Cardiac septum (tissue), 1 donor: ENCODE measurements around the gene HUS1. TPM values are rescaled to one million over a fixed set of nuclear protein-coding genes. Genes with fewer than 3 reads are reported as not detected.
"Not testable (repeated sequence)": the region's sequence is repeated elsewhere in the genome, so short reads cannot be mapped to it uniquely, and the experiment has no call there.

Experiments used
- DNase-seq: peaks from one replicate; pipeline ENCODE4 v3.0.0-alpha.2; 2020; ENCODE audit warnings: low spot score
- intact Hi-C: fragments of 100-400 bp; cut with DNase I; formaldehyde crosslinking; loops from one replicate; pipeline ENCODE4 v1.14.0; 2022
- total RNA-seq: library from RNA; stranded (reverse); fragmentation: NEBNext Ultra II Directional; extraction: Animal tissue kit (Norgen Biotek cat#: 25700); gene quantifications from one replicate; pipeline ENCODE4 v1.2.1, GENCODE V29; 2021
- donor health status: DM: no; HTN: no; CAD: no.

HUS1 gene
- total RNA-seq, 1 donor from 2014 or later: 24.1 TPM

DNA sequence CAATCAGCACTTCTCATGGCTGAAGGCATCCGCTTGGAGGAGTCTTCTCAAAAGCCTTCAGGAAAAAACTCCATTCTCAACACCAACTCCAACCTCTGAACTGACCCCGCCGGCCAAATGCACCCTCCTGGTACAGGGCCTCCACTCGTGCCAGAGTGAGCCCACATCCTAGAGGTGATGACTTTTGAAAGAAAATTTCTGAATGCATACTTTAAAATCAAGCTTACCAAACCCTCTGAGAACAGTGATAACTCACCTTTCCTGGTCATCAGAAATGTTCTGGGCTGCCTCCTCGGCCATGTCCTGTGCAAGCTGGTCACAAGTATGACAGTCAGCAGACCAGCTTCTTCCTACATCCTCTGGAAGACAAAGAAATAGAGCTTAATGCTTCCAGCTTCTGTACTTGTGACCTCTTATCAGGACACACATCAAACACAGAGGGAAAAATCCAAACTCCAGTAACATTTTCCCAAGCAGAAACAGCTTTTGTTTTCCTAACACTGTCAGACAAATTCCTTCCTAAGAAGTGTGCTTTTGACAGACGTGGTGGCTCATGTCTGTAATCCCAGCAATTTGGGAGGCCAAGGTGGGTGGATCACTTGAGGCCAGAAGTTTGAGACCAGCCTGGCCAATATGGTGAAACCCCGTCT is 31.1 kb downstream of the HUS1 start, which contains the start of gene PKD1L1:
PKD1L1 (minus strand) TSS at position 326 of the 650 bp plus-strand sequence; CDS start at position 300, 26 bp downstream.
- no peak for DNase-seq
- intact Hi-C loops: no loop called here

DNA sequence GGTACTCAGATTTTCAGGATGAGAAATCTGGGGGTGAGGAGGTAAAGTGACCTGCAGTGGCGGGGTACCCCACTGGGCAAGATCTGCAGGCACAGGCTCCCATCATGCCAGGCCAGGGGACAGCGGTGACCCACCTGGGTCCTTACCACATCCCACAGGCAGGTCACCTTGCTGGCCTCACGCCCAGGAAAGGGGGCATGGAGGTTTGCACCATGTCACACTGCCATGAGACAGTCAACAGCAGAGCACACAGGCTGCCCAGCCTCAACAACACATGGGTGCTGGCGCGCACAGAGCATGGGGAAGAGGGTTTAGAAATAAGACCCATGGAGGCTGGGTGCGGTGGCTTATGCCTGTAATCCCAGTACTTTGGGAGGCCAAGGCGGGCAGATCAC is 32.1 kb downstream of the HUS1 start:
- intact Hi-C loops: no loop called here
- DNase-seq: no peak

DNA sequence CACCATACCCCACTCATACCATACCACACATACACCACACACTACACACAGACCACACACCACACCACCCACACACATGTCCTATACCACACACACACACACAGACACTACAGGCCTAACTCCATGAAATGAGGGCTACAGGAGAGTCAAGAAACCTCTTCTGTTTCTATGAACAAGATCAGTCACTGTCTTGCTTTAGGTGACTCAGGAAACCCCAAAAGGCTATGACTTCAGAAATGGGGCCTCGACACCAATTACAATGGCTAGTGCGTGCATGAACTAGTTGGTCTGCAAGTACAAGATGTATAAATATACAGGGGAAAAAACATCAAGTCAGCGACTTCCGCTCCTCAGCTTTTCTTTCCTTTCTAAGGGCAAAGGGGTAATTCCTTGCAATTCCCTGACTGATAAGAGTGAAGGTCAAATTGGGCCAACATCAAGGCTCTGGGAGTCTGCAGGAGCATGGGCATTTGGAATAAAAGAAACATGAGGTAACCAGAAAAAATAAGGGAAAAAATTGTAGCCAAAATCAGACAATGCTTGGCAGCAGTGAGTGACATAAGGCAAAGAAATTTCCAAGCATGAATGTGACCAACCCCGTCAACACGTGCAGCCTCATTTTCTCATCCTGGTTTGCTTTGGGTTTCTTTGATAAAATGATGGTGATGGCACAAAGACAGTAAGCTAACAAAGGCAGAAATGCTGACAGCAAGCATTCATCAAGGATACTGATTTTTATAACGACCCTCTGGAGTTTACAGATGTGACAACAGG is 32.6 kb downstream of the HUS1 start:
- no peak for DNase-seq
- intact Hi-C loops: no loop called here

DNA sequence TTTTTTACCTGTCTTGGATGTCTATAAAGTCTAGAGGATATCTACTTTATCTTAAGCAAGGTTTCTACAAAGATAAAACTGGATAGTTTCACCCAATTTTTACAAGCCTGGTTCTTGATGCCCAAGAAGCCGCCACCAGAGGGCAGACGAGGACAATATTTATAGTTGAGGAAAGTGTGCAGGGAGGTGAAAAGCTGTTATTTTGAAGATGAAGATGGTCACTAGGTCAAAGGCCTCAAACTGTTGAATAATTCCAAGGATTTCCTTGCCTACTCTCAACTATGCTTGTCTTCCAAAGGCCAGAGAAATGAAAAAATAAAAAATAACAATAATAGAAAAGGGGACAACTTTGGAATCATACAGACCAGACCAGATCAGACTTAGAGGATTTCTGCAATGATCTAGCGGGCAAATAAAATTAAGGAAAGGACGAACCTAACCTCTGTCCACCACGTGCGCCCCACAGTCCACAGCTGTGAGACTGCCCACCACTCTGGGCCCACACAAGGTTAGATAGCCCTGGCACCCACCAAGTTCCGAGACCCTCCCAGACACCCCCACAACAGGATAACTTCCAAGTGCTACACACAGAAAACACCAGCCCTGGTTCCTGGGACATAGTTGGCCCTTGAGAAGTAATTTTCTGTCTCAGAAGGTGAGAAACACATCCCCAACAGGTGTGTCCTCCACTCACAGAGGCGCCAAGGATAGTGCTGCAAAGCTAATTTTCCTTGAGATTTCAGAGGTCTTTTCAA is 34.0 kb downstream of the HUS1 start:
- intact Hi-C loops: loop anchor here (2.0 kb wide), 2 partner anchors 23 to 163 kb away; no protein-coding TSS in a partner anchor
- DNase-seq: no peak

DNA sequence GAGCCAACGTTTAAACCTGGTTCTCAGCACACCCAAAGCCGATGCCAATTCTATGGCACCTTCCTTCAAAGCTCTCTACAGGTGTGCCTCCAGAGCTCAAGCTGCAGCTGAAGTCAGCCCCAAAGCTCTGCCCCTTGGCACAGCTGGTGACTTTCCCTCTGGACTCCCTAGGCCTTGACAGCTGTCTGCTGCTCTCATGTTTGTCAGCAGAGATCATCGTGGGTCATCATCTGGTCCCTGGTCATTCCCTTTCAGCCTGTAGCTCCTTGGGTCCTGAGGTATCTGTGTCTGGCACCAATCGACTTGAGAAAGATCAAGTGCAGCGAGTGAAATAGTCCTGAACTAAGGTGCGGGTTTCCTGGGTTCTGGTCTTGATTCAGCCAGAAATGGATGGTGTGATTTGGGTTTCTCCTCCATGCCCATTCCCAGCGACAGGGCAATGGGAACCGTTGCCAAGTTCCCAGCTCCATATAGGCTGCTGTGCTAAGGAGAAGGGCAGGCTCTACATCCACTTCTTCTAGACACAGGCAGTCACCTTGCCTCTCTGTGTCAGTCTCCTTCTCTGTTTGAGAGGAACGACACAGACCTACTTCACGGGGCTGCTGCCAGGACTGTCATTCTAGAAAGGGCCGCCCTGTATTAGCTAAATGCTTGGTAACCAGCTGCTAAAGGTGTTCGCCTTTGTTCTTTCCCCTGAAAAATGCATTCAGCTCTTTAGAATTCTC is 34.7 kb downstream of the HUS1 start:
- DNase-seq: no peak
- intact Hi-C loops: loop anchor here (2.0 to 5.0 kb wide), 3 partner anchors 24 to 164 kb away; no protein-coding TSS in a partner anchor

DNA sequence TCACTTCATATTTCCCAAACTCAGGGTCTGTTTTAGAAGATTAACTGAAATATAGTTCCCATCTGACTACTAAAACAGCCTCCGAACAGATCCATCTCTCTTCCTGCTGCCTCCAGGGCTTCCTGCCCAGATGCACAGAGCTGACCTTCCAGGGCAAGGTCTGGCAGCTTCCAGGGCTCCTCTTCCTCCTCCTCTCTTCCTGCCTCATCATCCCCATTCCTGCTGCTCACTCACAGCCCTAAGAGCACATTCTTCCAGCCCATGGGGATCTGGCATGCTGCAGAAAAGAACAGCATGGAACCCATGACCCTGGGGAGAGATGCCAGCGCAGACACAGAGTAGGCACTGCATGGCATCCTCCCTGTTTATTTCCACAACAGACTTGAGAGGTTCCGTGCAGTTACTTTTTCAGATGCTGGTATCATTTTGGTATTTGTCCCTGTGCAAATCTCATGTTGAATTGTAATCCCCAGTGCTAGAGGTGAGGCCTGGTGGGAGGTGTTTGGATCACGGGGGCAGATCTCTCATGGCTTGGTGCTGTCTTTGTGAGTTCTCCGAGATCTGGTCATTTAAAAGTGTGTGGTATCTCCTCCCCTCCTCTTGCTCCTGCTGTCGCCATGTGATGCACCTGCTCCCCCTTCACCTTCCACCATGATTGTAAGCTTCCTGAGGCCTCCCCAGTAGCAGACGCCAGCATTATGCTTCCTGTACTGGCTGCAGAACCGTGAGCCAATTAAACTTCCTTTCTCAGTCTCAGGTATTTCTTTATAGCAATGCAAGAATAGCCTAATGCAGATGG is 35.5 kb downstream of the HUS1 start:
- intact Hi-C loops: loop anchor here (2.0 to 5.0 kb wide), 3 partner anchors 25 to 165 kb away; no protein-coding TSS in a partner anchor
- no peak for DNase-seq

DNA sequence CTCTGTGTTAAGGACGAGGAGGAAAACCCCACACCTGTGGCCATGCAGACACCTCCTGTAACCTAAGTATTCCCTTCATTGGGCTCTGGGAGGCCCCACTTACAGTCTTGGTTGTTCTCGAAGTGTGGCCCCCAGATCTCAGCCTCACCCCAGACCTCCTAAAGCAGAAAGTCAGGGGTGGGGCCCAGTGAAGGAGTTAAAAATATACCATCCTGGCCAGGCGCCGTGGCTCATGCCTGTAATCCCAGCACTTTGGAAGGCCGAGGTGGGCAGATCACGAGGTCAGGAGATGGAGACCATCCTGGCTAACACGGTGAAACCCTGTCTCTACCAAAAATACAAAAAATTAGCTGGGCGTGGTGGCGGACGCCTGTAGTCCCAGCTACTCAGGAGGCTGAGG is 36.8 kb downstream of the HUS1 start:
- intact Hi-C loops: loop anchor here (5.0 kb wide), 1 partner anchor 95 kb away; no protein-coding TSS in a partner anchor
- not testable (repeated sequence) for DNase-seq

DNA sequence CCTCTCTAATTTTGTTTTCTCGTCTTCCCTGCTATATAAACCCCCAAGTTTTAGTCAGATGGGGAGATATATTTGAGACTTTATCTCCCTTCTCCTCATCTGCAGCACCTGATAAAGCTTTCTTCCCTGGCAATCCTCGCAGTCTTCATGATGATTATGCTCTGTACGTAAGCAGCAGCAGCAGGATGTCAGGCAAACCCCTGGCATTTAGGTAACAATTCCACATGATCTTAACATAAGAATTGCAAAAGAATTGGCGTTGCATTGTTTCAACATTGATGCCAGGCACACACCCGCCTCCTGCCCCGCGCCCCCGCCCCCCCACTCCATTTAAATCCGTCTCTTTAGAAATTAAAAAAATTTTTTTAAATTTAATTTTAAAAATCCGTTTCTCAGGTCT is 37.3 kb downstream of the HUS1 start:
- intact Hi-C loops: loop anchor here (5.0 kb wide), 1 partner anchor 95 kb away; no protein-coding TSS in a partner anchor
- no peak for DNase-seq

DNA sequence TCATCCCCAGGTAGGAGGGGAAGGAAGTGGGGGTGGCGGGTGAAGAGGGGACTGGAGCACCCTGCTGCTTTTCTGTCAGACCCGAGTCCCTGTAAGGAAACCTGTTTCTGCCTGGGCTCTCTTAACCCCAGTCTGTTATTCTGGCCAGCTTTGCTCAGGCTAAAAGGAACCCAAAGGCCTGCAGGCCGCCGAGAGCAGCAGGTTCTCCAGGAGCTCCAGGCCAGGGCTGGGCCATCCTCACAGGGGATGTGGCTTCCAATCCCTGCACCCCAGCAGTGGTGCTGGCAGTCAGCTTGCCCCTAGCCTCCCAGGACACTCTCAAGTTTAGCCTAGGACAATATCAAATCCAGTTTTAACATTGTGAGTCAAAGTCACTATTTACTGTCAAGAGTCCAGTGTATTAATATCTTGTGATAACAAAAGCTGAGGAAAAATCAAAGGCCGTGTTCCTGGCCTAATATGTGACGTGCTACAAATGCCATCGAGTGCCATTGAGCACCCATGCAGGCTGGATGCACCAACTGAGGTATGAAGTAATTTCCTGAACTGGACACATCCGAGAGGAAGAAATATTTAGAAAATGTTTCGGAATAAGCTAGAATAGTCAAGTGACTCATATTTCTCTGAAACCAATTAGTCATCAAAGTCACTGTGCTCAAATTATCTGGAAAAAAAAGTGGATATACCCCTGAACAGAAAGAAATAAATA is 38.1 kb downstream of the HUS1 start:
- no peak for DNase-seq
- intact Hi-C loops: loop anchor here (5.0 kb wide), 1 partner anchor 94 kb away; no protein-coding TSS in a partner anchor

DNA sequence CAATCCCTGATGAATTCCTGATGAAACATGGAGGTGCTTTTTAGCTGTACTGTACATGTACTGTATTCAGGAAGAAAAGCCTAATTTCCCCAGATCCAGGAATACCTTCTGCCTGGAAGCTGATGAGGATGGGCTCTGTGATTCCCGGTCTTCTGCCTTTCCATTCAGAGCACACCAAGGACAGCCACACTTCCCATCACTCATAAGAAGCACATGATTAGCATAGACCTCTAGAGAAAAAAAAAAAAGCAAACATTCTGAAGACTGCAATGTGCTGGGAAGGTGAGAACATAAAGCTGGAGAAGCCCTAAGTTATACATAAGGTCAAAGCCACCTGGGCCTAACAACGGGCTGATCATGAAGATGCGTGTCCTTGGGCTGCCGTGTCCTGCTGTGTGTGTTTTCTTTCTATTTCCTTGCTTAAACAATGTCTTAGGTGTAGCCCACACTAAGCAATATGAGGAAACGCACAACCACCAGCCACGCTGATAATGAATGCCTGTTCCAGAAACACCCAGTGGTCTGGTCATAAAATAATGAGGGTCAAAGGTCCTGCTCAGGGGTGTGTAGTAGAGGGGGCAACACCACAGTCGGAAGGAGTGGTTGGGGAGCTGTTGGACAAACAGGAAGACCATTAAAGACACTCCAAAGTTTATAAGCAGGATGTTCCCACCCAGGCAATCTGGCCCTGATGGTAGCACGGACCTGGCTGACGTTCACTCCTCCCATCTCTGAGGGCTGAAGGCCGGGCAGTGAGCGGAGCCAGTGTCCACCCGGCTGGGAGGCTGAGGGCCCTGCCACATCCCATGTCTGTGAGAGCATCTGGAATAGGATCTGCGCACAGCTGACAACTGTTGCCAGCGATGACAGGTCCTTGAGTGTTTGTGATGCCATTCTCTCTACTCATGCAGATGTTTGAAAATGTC is 39.1 kb downstream of the HUS1 start:
- intact Hi-C loops: loop anchor here (5.0 kb wide), 1 partner anchor 93 kb away; no protein-coding TSS in a partner anchor
- DNase-seq: no peak

DNA sequence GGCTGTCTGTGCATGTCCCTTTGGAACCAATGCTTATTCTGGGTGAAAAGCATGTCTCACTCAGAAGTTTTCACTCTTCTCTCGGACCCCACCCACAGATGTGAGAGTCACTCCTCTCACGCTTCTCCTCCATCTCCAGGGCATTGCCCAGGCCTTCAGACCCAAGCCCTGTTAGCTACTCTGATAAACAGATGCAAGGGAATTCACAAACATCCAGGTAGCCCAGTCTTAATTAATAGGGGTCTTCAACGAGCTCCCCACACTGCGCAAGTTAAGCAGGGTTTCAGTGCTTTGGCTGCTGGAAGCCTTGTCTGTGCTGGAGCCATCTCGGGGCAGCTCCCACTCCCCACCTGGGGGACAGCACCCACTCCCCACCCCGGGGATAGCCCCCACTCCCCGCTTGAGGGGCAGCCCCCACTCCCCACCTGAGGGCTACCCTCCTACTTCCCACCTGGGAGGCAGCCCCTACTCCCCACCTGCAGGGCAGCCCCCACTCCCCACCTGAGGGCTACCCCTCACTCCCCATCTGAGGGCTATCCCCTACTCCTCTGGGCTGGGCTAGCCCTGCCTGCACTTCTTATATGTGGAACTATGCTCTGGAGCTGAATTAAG is 39.9 kb downstream of the HUS1 start:
- intact Hi-C loops: loop anchor here (5.0 kb wide), 1 partner anchor 92 kb away; no protein-coding TSS in a partner anchor
- DNase-seq: no peak

DNA sequence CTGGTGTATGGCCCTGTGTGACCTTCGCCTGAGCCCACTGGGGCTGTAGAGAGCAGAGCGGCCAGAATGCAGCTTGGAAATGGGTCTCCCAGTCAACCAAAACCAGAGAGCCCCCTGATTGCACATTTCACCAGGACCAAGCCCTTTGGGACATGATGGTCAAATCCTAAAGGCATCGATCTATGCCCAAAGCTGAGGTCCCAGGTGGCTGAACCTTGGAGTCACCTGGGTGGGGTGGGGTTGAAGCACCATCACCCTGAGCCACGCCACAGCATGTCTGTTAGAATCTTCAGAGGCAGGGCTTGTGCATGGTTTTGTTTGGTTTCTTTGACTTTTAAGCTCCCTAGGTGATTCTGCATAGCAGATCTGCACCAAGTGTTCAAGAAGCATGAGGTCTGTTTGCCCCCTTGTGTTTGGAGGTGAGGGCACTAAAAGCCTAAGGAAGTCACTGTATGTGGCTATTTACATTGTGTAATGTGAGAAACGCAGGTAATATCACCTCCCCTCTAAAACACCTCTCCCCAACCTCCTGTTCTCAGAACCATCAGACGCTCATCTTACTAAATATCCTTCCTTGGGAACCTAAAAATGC is 40.7 kb downstream of the HUS1 start:
- no peak for DNase-seq
- intact Hi-C loops: no loop called here

DNA sequence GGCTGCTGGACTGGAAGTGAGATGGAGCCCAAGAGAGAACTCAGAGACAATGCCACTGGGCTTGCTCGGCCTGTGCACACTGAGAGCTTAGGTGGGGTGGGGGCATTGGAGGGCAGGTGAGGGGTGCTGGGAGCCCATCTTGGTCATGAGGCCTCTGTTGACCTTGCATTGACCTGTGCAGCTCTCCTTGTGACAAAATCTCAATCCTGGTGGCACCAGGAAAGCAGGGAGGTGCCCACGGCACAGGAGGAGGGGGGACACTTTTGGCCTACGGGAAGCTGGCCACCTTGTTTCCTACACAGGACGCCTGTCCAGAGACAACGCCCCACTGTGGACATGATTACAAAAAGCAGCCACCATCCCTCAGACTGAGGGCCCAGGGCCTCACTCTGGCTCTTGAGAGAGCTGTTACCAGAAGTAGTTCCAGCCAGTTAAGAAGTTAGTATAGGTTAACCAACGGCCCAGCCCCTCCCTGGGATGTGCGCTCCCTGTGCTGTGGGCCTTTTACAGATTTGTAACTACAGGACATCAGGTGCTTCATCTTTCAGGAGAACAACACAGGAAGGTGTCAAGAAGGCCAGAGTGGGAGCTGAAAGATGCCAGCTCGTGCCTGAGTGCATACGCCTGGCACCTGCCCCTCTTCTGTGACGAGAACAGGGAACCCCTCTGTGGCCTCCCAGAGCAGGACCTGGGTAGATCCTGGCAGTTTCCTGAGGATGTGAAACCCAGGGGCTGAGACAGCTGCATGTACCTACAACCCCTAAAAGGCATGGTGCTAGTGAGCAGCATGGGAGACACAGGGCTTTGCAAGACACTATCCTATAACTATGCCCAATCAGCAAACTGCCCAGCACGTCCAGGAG is 41.5 kb downstream of the HUS1 start:
- intact Hi-C loops: no loop called here
- no peak for DNase-seq

DNA sequence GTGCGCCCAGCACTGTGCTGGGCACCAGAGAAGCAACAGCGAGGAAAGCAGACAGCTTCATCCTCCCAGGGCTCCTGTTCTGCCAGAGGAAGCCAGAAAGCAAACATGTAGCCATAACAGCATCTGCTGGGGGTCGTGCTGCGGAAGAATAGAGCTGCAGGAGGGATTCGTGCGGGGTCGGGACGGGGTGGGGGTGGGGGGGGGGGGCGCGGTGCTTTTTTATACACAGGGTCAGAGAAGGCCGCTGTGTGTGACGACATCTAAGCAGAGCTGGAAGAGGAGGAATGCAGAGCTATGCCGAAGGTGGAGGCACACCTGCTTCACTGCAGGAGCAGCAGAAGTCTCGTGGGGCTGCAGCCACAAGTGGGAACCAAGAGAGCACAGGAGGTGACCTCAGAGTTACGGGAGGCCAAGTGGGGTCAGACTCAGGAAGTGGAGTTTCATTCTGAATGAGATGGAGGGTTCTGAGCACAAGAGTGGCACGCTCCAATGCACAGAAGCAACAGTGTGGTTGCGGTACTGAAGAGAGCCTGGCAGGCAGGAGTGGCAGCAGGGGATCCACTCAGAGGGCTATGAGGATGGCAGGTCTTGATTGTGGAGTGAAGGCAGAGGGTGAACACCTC is 42.2 kb downstream of the HUS1 start:
- intact Hi-C loops: no loop called here
- DNase-seq: no peak

DNA sequence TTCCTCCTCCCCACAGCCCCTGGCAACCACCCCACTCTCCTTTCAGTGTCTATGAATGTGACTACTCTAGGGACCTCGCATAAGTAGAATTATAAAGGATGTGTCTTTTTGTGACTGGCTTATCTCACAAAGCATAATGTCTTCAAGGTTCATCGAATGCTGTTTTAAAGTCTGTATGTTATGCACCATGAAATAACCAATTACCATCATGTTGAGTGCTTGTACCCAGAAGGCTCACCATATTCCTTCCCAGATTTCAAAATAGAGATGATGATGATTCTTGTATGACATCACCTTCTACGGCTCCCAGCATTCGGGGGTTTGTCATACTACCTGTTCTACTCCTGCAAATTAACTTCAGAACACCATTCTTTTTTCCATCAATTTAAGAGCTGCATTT is 43.1 kb downstream of the HUS1 start:
- intact Hi-C loops: no loop called here

More for the DNA sequence above, 43.1 kb downstream of the HUS1 start:
- no peak for DNase-seq
